HEK293T (cell line): ENCODE results near the gene WNT3A.

Experiments used
- ARNT ChIP-seq: fragments of 450-650 bp; IDR thresholded peaks from 2 replicates; pipeline ENCODE4 v1.6.1; 2017; ENCODE audit warnings: mild to moderate bottlenecking
- BHLHE40 ChIP-seq: fragments of 450-650 bp; IDR thresholded peaks from 2 replicates; pipeline ENCODE4 v1.6.1; 2016; ENCODE audit warnings: mild to moderate bottlenecking, moderate library complexity, borderline replicate concordance
- CTBP1 ChIP-seq: fragments of 450-650 bp; IDR thresholded peaks from 2 replicates; pipeline ENCODE4 v1.6.1; 2016; ENCODE audit warnings: borderline replicate concordance
- ELF4 ChIP-seq: fragments of 450-650 bp; IDR thresholded peaks from 2 replicates; pipeline ENCODE4 v1.6.1; 2017; ENCODE audit warnings: antibody characterized with exemption
- FOXK2 ChIP-seq: fragments of 450-650 bp; IDR thresholded peaks from 2 replicates; pipeline ENCODE4 v1.6.1; 2016; ENCODE audit warnings: mild to moderate bottlenecking
- FOXM1 ChIP-seq: fragments of 450-650 bp; IDR thresholded peaks from 2 replicates; pipeline ENCODE4 v1.6.1; 2017; ENCODE audit warnings: mild to moderate bottlenecking, borderline replicate concordance
- HDGF ChIP-seq: fragments of 450-650 bp; IDR thresholded peaks from 2 replicates; pipeline ENCODE4 v1.6.1; 2017; ENCODE audit warnings: antibody characterized with exemption, borderline replicate concordance
- LEF1 ChIP-seq: fragments of 450-650 bp; IDR thresholded peaks from 2 replicates; pipeline ENCODE4 v1.6.1; 2017; ENCODE audit warnings: mild to moderate bottlenecking, borderline replicate concordance
- SP1 ChIP-seq: fragments of 450-650 bp; IDR thresholded peaks from 2 replicates; pipeline ENCODE4 v1.6.1; 2017
- SUZ12 ChIP-seq: fragments of 450-650 bp; IDR thresholded peaks from 2 replicates; pipeline ENCODE4 v1.6.1; 2016; ENCODE audit warnings: mild to moderate bottlenecking
- TARDBP ChIP-seq: fragments of 450-650 bp; IDR thresholded peaks from 2 replicates; pipeline ENCODE4 v1.6.1; 2016
- ZNF384 ChIP-seq: fragments of 450-650 bp; IDR thresholded peaks from 2 replicates; pipeline ENCODE4 v1.6.1; 2016
- TF ChIP-seq, protein P1 (sequence below): fragments of 450-650 bp; IDR thresholded peaks from 2 replicates; pipeline ENCODE4 v1.6.1; 2016

DNA sequence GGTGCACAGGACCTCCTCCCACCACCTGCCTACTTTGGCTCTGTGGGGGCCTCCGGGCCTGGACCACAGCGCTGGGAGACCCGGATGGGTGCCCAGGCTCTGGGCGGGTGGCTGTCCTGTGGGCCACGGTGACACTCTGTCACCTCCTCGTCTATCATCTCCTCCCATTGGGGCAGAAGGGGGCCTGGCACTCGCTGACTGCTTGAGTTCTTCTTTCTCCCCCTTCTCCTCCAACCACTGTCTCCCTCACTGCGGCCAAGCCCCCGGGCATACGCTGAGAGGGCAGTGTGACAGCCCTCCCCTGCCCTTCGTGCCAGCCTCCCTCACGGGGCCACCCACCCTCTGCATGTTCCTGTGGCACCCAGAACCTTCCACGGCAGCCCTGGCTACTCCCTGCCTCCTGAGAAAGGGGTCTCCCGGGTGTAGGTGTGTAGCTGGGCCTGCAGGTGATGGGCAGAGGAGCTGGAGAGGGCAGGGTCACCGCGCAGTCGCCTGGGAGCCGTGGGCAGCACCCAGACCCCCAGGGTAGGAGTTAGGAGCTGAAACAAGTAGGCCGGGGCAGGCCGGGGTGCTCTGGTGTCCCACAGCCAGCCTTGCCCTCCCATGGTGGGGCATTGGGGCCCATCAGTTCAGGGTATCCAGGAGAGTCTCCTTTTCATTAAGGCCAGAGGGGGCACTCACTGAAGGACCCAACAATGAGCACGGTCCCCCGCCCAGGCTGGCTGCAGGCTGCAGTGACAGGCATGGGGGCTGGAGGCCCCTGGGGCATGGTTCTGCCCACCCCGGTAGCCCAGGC, 66.5 kb downstream of the WNT3A start:
- no peak for TF ChIP-seq BHLHE40
- no peak for TF ChIP-seq LEF1
- TF ChIP-seq TARDBP = no peak
- no peak for TF ChIP-seq FOXK2
- TF ChIP-seq FOXM1 = no peak
- no peak for TF ChIP-seq ZNF384
- TF ChIP-seq SP1 = no peak
- no peak for TF ChIP-seq ARNT
- no peak for TF ChIP-seq CTBP1
- TF ChIP-seq HDGF = no peak
- TF ChIP-seq SUZ12 = no peak
- TF ChIP-seq ELF4 = no peak
- TF ChIP-seq, protein P1, sequence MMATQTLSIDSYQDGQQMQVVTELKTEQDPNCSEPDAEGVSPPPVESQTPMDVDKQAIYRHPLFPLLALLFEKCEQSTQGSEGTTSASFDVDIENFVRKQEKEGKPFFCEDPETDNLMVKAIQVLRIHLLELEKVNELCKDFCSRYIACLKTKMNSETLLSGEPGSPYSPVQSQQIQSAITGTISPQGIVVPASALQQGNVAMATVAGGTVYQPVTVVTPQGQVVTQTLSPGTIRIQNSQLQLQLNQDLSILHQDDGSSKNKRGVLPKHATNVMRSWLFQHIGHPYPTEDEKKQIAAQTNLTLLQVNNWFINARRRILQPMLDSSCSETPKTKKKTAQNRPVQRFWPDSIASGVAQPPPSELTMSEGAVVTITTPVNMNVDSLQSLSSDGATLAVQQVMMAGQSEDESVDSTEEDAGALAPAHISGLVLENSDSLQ = no peak
